ENCODE data around the gene ZNF618.

- no peak for TF ChIP-seq CTCF (IDR thresholded peaks at IDR 0.05)
- TF ChIP-seq POLR2A (IDR thresholded peaks at IDR 0.05), result no peak
Measured at GRCh38 chr9:113912816-113913215, 36.7 kb downstream of the ZNF618 start.

All from ovary (tissue), 3 donors.